ENCODE measurements around the gene COLGALT1. TPM values are rescaled to one million over a fixed set of nuclear protein-coding genes. Genes with fewer than 3 reads are reported as not detected.

The COLGALT1 gene
- total RNA-seq, 2 experiments from 2014 or later: 62.1 to 64.2 TPM

- Mint-ChIP-seq H3K27me3 (no peaks in the 10 kb centered on the region), H3K27ac (peak overlapping the region; percentile 76), H3K9me3 (no peaks in the 10 kb centered on the region), H3K4me3 (peak overlapping the region; percentile 87), H3K36me3 (ENCODE audit: low read depth) (peaks cover 24% of the 10 kb centered on the region), H3K4me1 (ENCODE audit: low read depth) (peaks cover 10% of the 10 kb centered on the region)
- DNase-seq (peak; percentile 41), ATAC-seq (peak; percentile 10)
- intact Hi-C loops (cut with micrococcal nuclease): loop anchor here (1.0 kb wide), 1 partner anchor 44 kb away; no protein-coding TSS in a partner anchor
- TF ChIP-seq, protein P1, sequence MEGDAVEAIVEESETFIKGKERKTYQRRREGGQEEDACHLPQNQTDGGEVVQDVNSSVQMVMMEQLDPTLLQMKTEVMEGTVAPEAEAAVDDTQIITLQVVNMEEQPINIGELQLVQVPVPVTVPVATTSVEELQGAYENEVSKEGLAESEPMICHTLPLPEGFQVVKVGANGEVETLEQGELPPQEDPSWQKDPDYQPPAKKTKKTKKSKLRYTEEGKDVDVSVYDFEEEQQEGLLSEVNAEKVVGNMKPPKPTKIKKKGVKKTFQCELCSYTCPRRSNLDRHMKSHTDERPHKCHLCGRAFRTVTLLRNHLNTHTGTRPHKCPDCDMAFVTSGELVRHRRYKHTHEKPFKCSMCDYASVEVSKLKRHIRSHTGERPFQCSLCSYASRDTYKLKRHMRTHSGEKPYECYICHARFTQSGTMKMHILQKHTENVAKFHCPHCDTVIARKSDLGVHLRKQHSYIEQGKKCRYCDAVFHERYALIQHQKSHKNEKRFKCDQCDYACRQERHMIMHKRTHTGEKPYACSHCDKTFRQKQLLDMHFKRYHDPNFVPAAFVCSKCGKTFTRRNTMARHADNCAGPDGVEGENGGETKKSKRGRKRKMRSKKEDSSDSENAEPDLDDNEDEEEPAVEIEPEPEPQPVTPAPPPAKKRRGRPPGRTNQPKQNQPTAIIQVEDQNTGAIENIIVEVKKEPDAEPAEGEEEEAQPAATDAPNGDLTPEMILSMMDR (IDR thresholded peaks at IDR 0.05): no peak
- POLR2A ChIA-PET: interaction anchor here (0.7 to 1.6 kb wide), 11 partner anchors 9 to 195 kb away, joined by 3 to 8 read pairs (median 5); partner anchors contain the start of genes FCHO1 and PGLS
- CTCF ChIA-PET: interaction anchor here (1.0 to 3.4 kb wide), 3 partner anchors 17 to 60 kb away, joined by 4 to 21 read pairs (median 6); no protein-coding TSS in a partner anchor
Observed at GRCh38 chr19:17555929-17556813, 722 bp downstream of the COLGALT1 start.

- Mint-ChIP-seq H3K27me3 (no peaks in the 10 kb centered on the region), H3K27ac (peak overlapping the region; percentile 76), H3K4me3 (peak overlapping the region; percentile 87), H3K36me3 (ENCODE audit: low read depth) (peaks cover 30% of the 10 kb centered on the region), H3K4me1 (ENCODE audit: low read depth) (peaks cover 11% of the 10 kb centered on the region), H3K9me3 (no peaks in the 10 kb centered on the region)
- DNase-seq (no peak), ATAC-seq (no peak)
- intact Hi-C loops (cut with micrococcal nuclease): no loop called here
- TF ChIP-seq, protein P1 (IDR thresholded peaks at IDR 0.05): no peak
- POLR2A ChIA-PET: interaction anchor here (0.8 to 1.6 kb wide), 9 partner anchors 8 to 194 kb away, joined by 3 to 8 read pairs (median 4); partner anchors contain the start of genes FCHO1 and PGLS
- CTCF ChIA-PET: interaction anchor here (1.0 to 3.4 kb wide), 3 partner anchors 17 to 61 kb away, joined by 4 to 21 read pairs (median 6); no protein-coding TSS in a partner anchor
Observed at GRCh38 chr19:17556995-17557394, 1.5 kb downstream of the COLGALT1 start.

DNA sequence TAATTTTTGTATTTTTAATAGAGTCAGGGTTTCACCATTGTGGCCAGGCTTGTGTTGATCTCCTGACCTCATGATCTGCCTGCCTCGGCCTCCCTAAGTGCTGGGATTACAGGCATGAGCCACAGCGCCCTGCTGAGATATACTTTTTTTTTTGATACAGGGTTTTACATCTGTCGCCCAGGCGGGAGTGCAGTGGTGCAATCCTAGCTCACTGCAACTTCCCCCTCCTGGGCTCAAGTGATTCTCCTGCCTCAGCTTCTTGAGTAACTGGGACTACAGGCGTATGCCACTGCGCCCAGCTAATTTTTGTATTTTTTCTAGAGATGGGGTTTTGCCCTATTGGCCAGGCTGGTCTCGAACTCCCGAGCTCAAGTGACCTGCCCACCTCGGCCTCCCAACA, 2.0 kb downstream of the COLGALT1 start:
- Mint-ChIP-seq H3K4me1 (ENCODE audit: low read depth) (peaks cover 13% of the 10 kb centered on the region), H3K27me3 (no peaks in the 10 kb centered on the region), H3K27ac (no peak overlapping the region), H3K36me3 (ENCODE audit: low read depth) (peaks cover 33% of the 10 kb centered on the region), H3K4me3 (peak overlapping the region; percentile 87), H3K9me3 (no peaks in the 10 kb centered on the region)
- TF ChIP-seq, protein P1 (IDR thresholded peaks at IDR 0.05): no peak
- intact Hi-C loops (cut with micrococcal nuclease): no loop called here
- POLR2A ChIA-PET: interaction anchor here (0.8 to 1.6 kb wide), 7 partner anchors 8 to 162 kb away, joined by 3 to 8 read pairs (median 4); partner anchors contain the start of gene PGLS
- CTCF ChIA-PET: interaction anchor here (1.4 to 3.4 kb wide), 3 partner anchors 16 to 92 kb away, joined by 3 to 21 read pairs (median 6); no protein-coding TSS in a partner anchor
- no peak for DNase-seq
- no peak for ATAC-seq

DNA sequence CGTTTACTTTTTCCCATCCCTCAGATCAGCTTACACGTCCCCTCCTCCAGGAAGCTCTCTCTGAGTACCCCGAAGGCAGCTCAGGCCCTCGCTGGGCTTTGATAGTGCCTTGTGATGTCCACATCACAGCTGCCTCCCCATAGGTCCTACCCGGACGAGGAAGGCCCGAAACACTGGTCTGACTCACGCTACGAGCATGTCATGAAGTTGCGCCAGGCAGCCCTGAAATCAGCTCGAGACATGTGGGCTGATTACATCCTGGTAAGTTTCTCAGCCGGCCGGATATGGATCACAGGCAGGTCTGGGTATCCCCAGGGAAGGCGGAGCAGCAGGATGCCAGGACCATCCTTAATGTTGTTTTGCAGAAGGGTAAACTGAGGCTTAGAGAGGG, 4.8 kb downstream of the COLGALT1 start:
- no peak overlapping the region for H3K4me3 Mint-ChIP-seq
- ATAC-seq: no peak
- intact Hi-C loops (cut with micrococcal nuclease): no loop called here
- H3K27me3 Mint-ChIP-seq: no peaks in the 10 kb centered on the region
- TF ChIP-seq, protein P1 (IDR thresholded peaks at IDR 0.05): no peak
- peaks cover 9% of the 10 kb centered on the region for H3K4me1 Mint-ChIP-seq (ENCODE audit: low read depth)
- peaks cover 40% of the 10 kb centered on the region for H3K36me3 Mint-ChIP-seq (ENCODE audit: low read depth)
- no peak overlapping the region for H3K27ac Mint-ChIP-seq
- DNase-seq: no peak
- ChIA-PET CTCF (interaction anchor here (1.8 kb wide), 1 partner anchor 64 kb away, joined by 8 read pairs; no protein-coding TSS in a partner anchor), POLR2A (no interaction called here)
- no peaks in the 10 kb centered on the region for H3K9me3 Mint-ChIP-seq

Measured in activated CD8-positive, alpha-beta T cell treated with anti-CD3 and anti-CD28 coated beads for 36 hours (primary cell).